Endothelial cell of umbilical vein (primary cell): ENCODE measurements around the gene EXOC6.

Experiments
- EZH2 ChIP-seq: IDR thresholded peaks from 2 replicates; pipeline ENCODE4 v1.6.1; 2012; ENCODE audit warnings: borderline replicate concordance, low read depth, mild to moderate bottlenecking, moderate library complexity, low read length, inconsistent platforms; ENCODE audit not compliant: severe bottlenecking
- FOS ChIP-seq: IDR thresholded peaks from 2 replicates; pipeline ENCODE4 v1.6.1; 2011; ENCODE audit warnings: mild to moderate bottlenecking, low read length, moderate library complexity, borderline replicate concordance; ENCODE audit not compliant: insufficient read depth
- MYC ChIP-seq: IDR thresholded peaks from one replicate; pipeline ENCODE4 v1.6.1; 2011; ENCODE audit warnings: mild to moderate bottlenecking, low read depth, low read length
- POLR2A ChIP-seq: IDR thresholded peaks from 2 replicates; pipeline ENCODE4 v1.6.1; 2012; ENCODE audit warnings: low read depth, mild to moderate bottlenecking, control low read depth, low read length
- POLR2AphosphoS5 ChIP-seq: IDR thresholded peaks from 2 replicates; pipeline ENCODE4 v1.6.1; 2012; ENCODE audit warnings: low read depth, mild to moderate bottlenecking, control low read depth, low read length, moderate library complexity; ENCODE audit not compliant: insufficient read depth
- TF ChIP-seq, protein P1 (sequence below), 2 donors: IDR thresholded peaks; 1 replicate in 1 of 2; 2 replicates in 1 of 2; pipeline ENCODE4 v1.5.1; 2011; ENCODE audit warnings: low read length in 2 of 2, mild to moderate bottlenecking in 2 of 2, moderate library complexity in 2 of 2, control low read depth in 1 of 2, inconsistent platforms in 1 of 2, low read depth in 1 of 2; ENCODE audit not compliant: insufficient read depth in 1 of 2; ENCODE audit errors: extremely low read depth in 1 of 2
- TF ChIP-seq, protein P2 (sequence below): IDR thresholded peaks from 2 replicates; pipeline ENCODE4 v1.6.1; 2011; ENCODE audit not compliant: insufficient read depth, insufficient read length

DNA sequence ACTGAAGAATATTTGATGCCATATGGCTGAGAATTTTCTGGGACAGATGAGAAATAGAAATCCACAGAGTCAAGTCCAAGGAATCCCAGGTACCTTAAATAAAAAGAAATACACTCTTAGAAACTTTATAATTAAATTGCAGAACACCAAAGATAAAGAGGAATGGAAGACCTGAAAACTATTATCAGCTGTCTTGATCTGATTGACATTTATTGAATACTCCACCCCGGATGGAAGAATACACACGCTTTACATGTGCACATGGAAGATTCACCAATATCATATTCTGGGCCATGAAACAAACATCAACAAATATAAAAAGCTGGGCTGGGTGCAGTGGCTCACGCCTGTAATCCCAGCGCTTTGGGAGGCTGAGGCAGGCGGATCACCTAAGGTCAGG lies 81.6 kb downstream of the EXOC6 start:
- TF ChIP-seq, protein P1, sequence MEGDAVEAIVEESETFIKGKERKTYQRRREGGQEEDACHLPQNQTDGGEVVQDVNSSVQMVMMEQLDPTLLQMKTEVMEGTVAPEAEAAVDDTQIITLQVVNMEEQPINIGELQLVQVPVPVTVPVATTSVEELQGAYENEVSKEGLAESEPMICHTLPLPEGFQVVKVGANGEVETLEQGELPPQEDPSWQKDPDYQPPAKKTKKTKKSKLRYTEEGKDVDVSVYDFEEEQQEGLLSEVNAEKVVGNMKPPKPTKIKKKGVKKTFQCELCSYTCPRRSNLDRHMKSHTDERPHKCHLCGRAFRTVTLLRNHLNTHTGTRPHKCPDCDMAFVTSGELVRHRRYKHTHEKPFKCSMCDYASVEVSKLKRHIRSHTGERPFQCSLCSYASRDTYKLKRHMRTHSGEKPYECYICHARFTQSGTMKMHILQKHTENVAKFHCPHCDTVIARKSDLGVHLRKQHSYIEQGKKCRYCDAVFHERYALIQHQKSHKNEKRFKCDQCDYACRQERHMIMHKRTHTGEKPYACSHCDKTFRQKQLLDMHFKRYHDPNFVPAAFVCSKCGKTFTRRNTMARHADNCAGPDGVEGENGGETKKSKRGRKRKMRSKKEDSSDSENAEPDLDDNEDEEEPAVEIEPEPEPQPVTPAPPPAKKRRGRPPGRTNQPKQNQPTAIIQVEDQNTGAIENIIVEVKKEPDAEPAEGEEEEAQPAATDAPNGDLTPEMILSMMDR (IDR thresholded peaks at IDR 0.05; ENCODE audit: extremely low read depth in 1 of 2, insufficient read depth in 1 of 2, low read depth in 1 of 2, low read length in 2 of 2), result no peak
- TF ChIP-seq POLR2AphosphoS5, result no peak
- no peak for TF ChIP-seq POLR2A
- TF ChIP-seq, protein P2, sequence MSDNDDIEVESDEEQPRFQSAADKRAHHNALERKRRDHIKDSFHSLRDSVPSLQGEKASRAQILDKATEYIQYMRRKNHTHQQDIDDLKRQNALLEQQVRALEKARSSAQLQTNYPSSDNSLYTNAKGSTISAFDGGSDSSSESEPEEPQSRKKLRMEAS, result no peak
- TF ChIP-seq EZH2, result no peak
- TF ChIP-seq FOS, result no peak
- no peak for TF ChIP-seq MYC
